OCI-LY7 (cell line): Measurements from ENCODE around the gene PTPRCAP. TPM values are rescaled to one million over a fixed set of nuclear protein-coding genes. Genes with fewer than 3 reads are reported as not detected.
A peak's percentile ranks its signal among the peaks of the same experiment; 100 is the strongest.

Experiments used
- BruUV-seq: library from RNA; stranded (reverse); fragments of 400-500 nt; replicated peaks from 2 replicates; lab custom pipeline; 2021; lab: Mats Ljungman, UMichigan
- CTCF ChIA-PET: fragments of 300-600 bp; sonication (Branson Sonifier 250); formaldehyde crosslinking; loops from one replicate; lab custom pipeline; 2022; ENCODE audit warnings: antibody characterized with exemption; ENCODE audit not compliant: unreplicated experiment; lab: Charles Lee
- POLR2A ChIA-PET: fragments of 300-600 bp; sonication (Branson Sonifier 250); formaldehyde crosslinking; loops from one replicate; lab custom pipeline; 2022; ENCODE audit warnings: antibody characterized with exemption; lab: Charles Lee
- DNase-seq: peaks from one replicate; pipeline ENCODE4 v3.0.0-alpha.2; 2015; ENCODE audit warnings: low spot score
- H2AFZ ChIP-seq: fragments of 200-600 bp; sonication (generic), shearing (Covaris generic); 2 replicates; pipeline ENCODE4 v1.6.1; 2014; ENCODE audit warnings: mild to moderate bottlenecking, antibody characterized with exemption, low read length, moderate library complexity
- H3K27ac ChIP-seq: fragments of 200-600 bp; sonication (generic); 2 replicates; pipeline ENCODE4 v1.5.1; 2014; ENCODE audit warnings: mixed run types, low read depth, mild to moderate bottlenecking, moderate library complexity, low read length, inconsistent platforms; ENCODE audit not compliant: poor library complexity, severe bottlenecking
- H3K36me3 ChIP-seq: fragments of 200-600 bp; sonication (generic); 2 replicates; pipeline ENCODE4 v1.6.1; 2014; ENCODE audit warnings: mild to moderate bottlenecking, antibody characterized with exemption, low read length, moderate library complexity, mixed read lengths; ENCODE audit not compliant: insufficient read depth
- H3K4me1 ChIP-seq: fragments of 200-600 bp; sonication (generic); 2 replicates; pipeline ENCODE4 v1.5.1; 2014; ENCODE audit warnings: mild to moderate bottlenecking, low read length; ENCODE audit not compliant: insufficient read depth, poor library complexity, severe bottlenecking
- H3K4me2 ChIP-seq: fragments of 200-600 bp; sonication (generic); 2 replicates; pipeline ENCODE4 v1.6.1; 2014; ENCODE audit warnings: mild to moderate bottlenecking, low read length
- H3K4me3 ChIP-seq: fragments of 200-600 bp; sonication (generic); 2 replicates; pipeline ENCODE4 v1.5.1; 2014; ENCODE audit warnings: mild to moderate bottlenecking, low read depth, low read length; ENCODE audit not compliant: poor library complexity, severe bottlenecking
- H3K79me2 ChIP-seq: fragments of 200-600 bp; sonication (generic); 2 replicates; pipeline ENCODE4 v1.6.1; 2016; ENCODE audit warnings: low read depth, mild to moderate bottlenecking, low read length, moderate library complexity, mixed read lengths; ENCODE audit not compliant: insufficient read depth
- H3K9me2 ChIP-seq: fragments of 200-600 bp; sonication (generic); 2 replicates; pipeline ENCODE4 v1.6.1; 2016; ENCODE audit warnings: mild to moderate bottlenecking, low read length, mixed read lengths; ENCODE audit not compliant: insufficient read depth
- H3K9me3 ChIP-seq: fragments of 200-600 bp; sonication (generic); 2 replicates; pipeline ENCODE4 v1.6.1; 2014; ENCODE audit warnings: mild to moderate bottlenecking, mixed run types, low read length, mixed read lengths
- H4K20me1 ChIP-seq: fragments of 200-600 bp; sonication (generic); 2 replicates; pipeline ENCODE4 v1.6.1; 2014; ENCODE audit warnings: mild to moderate bottlenecking, antibody characterized with exemption, low read length, moderate library complexity, mixed read lengths; ENCODE audit not compliant: insufficient read depth
- EZH2phosphoT487 ChIP-seq: fragments of 200-600 bp; sonication (generic); IDR thresholded peaks from 2 replicates; pipeline ENCODE4 v1.6.1; 2018; ENCODE audit warnings: low read depth, borderline replicate concordance, mild to moderate bottlenecking, mixed run types, antibody characterized with exemption, low read length, moderate library complexity, mixed read lengths
- intact Hi-C: fragments of 100-400 bp; cut with micrococcal nuclease; formaldehyde crosslinking; loops from one replicate; pipeline ENCODE4 v1.10.0; 2022; ENCODE audit not compliant: unreplicated experiment
- total RNA-seq, 2 experiments: library from RNA; depleted of rRNA in 1 of 2; stranded (reverse); fragments of >200 nt in 1 of 2; shearing (Covaris generic) in 1 of 2; gene quantifications; 2 replicates each; pipeline ENCODE4 v1.2.3, GENCODE V29; 2014 to 2022
- TF ChIP-seq, protein P1 (sequence below): fragments of 200-600 bp; sonication (generic); conservative IDR thresholded peaks from 2 replicates; pipeline ENCODE4 v1.5.1; 2014; ENCODE audit warnings: mild to moderate bottlenecking, antibody characterized with exemption, low read length, moderate library complexity, mixed read lengths

PTPRCAP gene
- total RNA-seq, 2 experiments from 2014 or later: 129 to 212 TPM

DNA sequence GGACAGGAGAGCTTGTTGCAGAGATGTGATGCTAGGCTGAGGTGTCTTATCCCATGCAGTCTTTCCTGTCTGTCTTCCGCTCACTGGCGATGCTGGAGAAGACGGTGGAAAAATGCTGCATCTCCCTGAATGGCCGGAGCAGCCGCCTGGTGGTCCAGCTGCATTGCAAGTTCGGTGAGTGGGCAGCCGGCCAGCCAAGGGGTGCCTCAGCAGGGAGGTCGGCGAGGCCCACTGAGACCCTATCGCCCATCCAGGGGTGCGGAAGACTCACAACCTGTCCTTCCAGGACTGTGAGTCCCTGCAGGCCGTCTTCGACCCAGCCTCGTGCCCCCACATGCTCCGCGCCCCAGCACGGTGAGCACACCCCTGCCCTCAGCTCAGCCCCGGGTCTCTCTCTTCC lies 44.0 kb downstream of the PTPRCAP start:
- POLR2A ChIA-PET: no interaction called here
- Histone ChIP-seq H3K79me2 (peaks cover 19% of the 10 kb centered on the region; the same call in 1 of the 2 replicates), H3K4me1 (peaks cover 34% of the 10 kb centered on the region), H3K4me3 (no peak overlapping the region), H3K9me2 (no peaks in the 10 kb centered on the region), H3K36me3 (peaks cover 48% of the 10 kb centered on the region), H4K20me1 (no peaks in the 10 kb centered on the region), H3K9me3 (no peaks in the 10 kb centered on the region), H3K4me2 (no peak overlapping the region), H3K27ac (no peak overlapping the region), H2AFZ (no peak overlapping the region)
- intact Hi-C loops: no loop called here
- CTCF ChIA-PET: no interaction called here
- TF ChIP-seq, protein P1, sequence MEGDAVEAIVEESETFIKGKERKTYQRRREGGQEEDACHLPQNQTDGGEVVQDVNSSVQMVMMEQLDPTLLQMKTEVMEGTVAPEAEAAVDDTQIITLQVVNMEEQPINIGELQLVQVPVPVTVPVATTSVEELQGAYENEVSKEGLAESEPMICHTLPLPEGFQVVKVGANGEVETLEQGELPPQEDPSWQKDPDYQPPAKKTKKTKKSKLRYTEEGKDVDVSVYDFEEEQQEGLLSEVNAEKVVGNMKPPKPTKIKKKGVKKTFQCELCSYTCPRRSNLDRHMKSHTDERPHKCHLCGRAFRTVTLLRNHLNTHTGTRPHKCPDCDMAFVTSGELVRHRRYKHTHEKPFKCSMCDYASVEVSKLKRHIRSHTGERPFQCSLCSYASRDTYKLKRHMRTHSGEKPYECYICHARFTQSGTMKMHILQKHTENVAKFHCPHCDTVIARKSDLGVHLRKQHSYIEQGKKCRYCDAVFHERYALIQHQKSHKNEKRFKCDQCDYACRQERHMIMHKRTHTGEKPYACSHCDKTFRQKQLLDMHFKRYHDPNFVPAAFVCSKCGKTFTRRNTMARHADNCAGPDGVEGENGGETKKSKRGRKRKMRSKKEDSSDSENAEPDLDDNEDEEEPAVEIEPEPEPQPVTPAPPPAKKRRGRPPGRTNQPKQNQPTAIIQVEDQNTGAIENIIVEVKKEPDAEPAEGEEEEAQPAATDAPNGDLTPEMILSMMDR: no peak
- TF ChIP-seq EZH2phosphoT487: no peak
- DNase-seq: no peak
- no TSS peak for BruUV-seq

DNA sequence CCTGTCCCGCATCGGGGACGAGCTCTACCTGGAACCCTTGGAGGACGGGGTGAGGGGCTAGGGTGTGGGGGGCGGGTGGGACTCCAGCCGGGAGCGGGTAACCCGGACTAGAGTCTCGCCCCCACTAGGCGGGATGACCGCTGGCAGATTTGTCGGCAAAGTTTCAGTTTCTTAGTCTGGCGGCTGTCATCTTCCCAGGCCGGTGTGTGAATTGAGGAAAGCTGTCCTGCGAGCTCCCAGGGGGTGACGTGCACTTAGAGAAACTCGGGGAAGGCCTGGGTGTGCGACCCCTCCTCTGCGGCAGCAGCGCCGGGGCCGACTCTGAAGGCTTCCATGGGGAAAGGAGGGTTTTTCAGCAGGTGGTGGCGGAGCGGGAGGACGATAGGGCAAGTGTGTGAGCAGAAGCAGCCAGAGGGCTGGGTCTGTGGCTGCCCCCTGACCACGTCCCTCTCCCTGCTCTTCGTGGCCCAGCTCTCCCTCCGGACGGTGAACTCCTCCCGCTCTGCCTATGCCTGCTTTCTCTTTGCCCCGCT lies 45.2 kb downstream of the PTPRCAP start:
- peak overlapping the region; percentile 78 for H3K4me3 ChIP-seq
- BruUV-seq: TSS peak; percentile 77

More for the DNA sequence above, 45.2 kb downstream of the PTPRCAP start:
- ChIA-PET CTCF (interaction anchor here (0.8 kb wide), 1 partner anchor 9 kb away, joined by 6 read pairs; the partner anchor contains the start of gene PPP1CA), POLR2A (interaction anchor here (0.6 to 2.4 kb wide), 9 partner anchors 9 to 198 kb away, joined by 3 to 16 read pairs (median 4); partner anchors contain the start of genes PPP1CA, PTPRCAP and TBC1D10C)
- H3K27ac ChIP-seq: peak overlapping the region; percentile 29
- no peak for TF ChIP-seq EZH2phosphoT487
- TF ChIP-seq, protein P1: no peak
- peak overlapping the region; percentile 74 for H3K4me2 ChIP-seq
- H2AFZ ChIP-seq: no peak overlapping the region
- no peaks in the 10 kb centered on the region for H4K20me1 ChIP-seq
- peaks cover 36% of the 10 kb centered on the region for H3K36me3 ChIP-seq
- H3K9me3 ChIP-seq: no peaks in the 10 kb centered on the region
- intact Hi-C loops: no loop called here
- H3K9me2 ChIP-seq: no peaks in the 10 kb centered on the region
- no peak for DNase-seq
- H3K4me1 ChIP-seq: peaks cover 37% of the 10 kb centered on the region
- H3K79me2 ChIP-seq: peaks cover 19% of the 10 kb centered on the region; the same call in 1 of the 2 replicates
